CD4-positive, alpha-beta T cell treated with Interleukin-17A for 4 hours (primary cell): ENCODE data around the gene BMP4.

Experiments
- DNase-seq: peaks from one replicate; pipeline ENCODE4 v3.0.0-alpha.2; 2020; ENCODE audit warnings: mixed read lengths

BMP4 gene

GRCh38 chr14:53943751-53944083 lies 12.9 kb downstream of the BMP4 start:
- DNase-seq: no peak

GRCh38 chr14:53942970-53943750 lies 13.5 kb downstream of the BMP4 start:
- no peak for DNase-seq

DNA sequence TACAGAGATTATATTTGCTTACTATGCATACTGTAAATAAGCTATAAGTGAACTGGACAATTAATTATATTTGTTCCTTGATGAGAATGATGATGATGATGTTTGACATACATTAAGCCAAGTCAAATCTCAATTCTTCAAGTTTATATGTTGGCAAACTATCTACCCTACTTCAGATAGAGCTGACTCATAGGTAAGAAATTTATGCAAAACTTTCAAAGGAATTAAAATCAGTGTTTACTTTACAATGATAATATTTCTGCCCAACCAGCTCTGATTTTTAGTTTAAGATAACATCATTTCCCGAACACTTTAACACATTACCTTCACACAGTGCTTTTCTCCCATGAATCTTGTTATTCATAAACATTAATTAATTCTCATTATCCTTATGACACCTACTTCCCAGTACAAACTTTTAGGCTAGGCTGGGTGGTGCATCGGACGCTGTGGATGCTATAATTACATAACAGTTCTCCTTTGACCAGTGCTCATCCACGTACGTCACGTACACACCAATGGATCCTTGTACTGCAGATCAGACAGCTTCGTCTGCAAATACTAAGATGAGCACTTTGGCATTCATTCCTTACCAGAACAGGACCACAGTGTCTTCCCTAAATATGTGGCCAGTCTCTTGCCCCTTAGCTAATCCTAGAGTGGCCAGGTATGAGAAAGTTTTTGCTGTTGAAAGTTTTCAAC lies 18.3 kb downstream of the BMP4 start:
- no peak for DNase-seq

- no peak for DNase-seq
These were observed 21.7 kb downstream of the BMP4 start for GRCh38 chr14:53934778-53935414.

DNA sequence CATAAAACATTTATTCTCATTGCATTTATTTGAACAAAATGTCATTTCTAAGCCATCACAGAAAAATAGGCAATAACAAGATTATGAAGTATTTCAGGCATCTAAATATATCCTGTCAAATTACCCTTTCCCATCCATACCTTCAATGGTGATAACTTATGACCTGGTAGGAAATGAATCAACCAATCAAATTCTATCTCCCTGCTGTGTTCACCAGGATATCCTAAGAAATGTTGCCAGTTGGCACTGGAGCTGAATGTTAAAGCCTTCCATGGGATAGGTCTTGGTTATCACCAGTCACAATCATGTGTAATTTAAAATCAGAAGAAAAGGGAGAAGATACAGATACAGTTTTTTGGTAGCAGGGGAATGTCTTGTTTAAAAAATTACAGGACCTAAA lies 23.7 kb downstream of the BMP4 start:
- DNase-seq: no peak

- DNase-seq: peak; percentile 54
These were observed 26.5 kb downstream of the BMP4 start for GRCh38 chr14:53929871-53930715.

DNA sequence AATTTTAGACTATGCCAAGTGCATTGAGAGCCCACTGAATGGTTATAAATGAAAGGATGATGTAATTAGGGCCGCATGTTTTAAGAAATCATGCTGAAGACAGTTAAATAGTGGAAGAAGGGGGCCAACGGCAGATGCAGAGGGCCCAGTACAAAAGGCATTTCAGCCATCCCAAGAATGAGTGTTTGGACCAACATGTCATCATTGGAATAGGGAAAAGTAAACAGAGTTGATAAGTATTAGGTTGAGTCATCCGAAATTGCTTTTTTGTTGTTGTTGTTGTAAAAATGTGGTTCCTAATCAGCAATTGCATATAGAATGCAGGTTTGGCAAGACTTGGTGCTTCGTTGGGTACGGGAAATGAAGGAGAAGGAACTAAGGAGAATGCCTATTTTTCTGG lies 29.5 kb downstream of the BMP4 start:
- DNase-seq: no peak

DNA sequence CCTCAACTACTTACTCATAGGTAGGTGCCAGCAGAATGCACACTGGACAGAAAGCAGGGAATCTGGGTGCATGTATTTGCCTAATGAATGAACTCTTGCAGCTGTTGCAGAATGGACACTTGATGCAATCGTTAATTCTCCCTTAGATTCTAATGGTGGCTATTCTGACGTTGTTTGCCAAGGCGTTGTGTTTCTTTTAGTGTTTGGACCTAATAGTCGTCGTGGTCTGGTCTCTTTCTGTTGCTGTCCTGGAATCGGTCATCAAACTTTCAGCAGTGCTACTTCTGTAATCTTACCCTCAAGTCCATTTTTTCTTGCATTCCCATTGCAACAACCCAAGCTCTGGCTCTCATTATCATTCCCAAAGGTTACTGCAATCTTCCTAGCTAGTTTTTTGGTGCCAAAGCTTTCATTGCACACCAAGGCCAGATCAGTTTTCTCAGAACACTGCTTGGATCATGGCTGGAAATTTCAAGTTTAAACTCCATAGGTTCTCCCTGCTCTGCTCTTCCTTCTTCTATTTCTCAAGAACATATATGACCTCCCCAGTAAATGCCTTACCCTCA lies 31.3 kb downstream of the BMP4 start:
- DNase-seq: no peak

DNA sequence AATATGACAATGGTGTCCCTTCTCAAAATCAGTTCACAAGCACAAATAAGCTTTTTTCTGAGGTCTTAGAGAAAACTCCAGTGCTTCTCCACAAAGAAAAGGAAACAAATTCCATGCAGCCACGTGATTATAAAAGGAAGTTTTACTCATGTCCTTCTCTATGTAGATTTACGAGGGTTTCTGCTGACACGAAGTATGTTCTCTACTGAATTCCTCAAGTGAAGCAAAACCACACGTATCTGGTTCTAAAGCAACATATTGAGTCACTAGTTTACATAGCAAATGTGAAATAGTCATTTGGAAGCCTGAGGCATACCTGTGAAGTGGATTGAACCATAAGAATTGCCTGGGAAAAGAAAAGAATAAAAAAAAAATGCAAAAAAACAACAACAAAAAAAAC lies 31.9 kb downstream of the BMP4 start:
- no peak for DNase-seq

- no peak for DNase-seq
These were observed 35.6 kb downstream of the BMP4 start for GRCh38 chr14:53921027-53921426.

GRCh38 chr14:53916239-53916638 lies 40.4 kb downstream of the BMP4 start:
- DNase-seq: no peak

DNA sequence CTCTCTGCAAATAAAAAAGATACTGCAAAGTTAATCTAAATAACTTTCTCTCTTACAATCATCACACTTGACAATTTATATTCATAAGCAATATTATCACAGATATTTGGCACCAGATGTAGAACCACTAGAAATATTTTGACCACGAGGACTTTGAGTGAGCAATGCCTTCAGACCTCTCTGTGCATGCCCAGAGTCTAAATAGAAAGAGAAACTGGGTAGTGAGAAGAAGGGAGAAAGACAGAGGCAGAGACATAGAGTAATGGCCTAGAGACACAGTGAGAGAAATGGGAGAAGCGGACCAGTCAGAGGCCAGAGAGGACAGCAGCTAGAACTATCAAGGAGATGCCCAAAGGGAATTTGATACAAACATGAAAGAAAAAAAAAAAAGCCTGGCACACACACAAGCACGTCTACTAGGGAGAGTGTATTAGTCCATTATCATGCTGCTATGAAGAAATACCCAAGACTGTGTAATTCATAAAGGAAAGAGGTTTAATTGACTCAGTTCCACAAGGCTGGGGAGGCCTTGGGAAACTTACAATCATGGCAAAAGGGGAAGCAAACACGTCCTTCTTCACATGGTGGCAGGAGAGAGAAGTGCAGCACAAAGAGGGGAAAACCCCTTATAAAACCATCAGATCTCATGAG lies 41.1 kb downstream of the BMP4 start:
- DNase-seq: no peak

DNA sequence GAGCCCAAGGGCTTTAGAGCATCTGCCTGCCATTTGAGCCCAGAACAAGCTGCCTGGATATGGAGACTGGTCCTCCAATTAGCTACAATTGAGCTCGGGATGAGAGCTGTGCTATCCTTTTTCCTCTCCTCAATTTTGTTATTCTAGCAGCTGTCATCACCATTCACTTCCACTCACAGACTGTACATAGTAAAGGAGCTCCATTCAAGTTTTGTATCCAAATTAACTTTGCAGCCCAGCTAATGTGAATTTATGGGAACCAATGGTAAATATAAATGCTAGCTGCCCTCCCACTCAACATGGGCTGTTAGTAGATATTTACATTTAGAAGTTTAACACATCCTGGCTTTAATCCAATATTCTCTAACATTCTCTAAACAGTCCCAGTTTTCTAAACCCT lies 44.6 kb downstream of the BMP4 start:
- no peak for DNase-seq

- DNase-seq: no peak
These were observed 48.2 kb downstream of the BMP4 start for GRCh38 chr14:53908416-53908815.

- DNase-seq: no peak
These were observed 54.3 kb downstream of the BMP4 start for GRCh38 chr14:53902307-53902706.

GRCh38 chr14:53900499-53900898 lies 56.1 kb downstream of the BMP4 start:
- DNase-seq: no peak
